ENCODE results near the gene LRP2BP. TPM values are rescaled to one million over a fixed set of nuclear protein-coding genes. Genes with fewer than 3 reads are reported as not detected.

Gene LRP2BP
- total and polyA plus RNA-seq, 4 donors = 0.48 to 4.6 (median 1.8) TPM

- H3K4me3 ChIP-seq = no peak overlapping the region
- DNase-seq (no peak), ATAC-seq (ENCODE audit: insufficient read depth, low FRiP score) (no peak)
- TF ChIP-seq CTCF (IDR thresholded peaks at IDR 0.05; ENCODE audit: control extremely low read depth, extremely low read depth) = no peak
- no peaks in the 10 kb centered on the region for H3K4me1 ChIP-seq (ENCODE audit: control insufficient read depth in 5 of 5, insufficient read depth in 5 of 5, low read length in 5 of 5)
- H3K9ac ChIP-seq (ENCODE audit: insufficient read depth in 1 of 2, low read length in 2 of 2) = no peak overlapping the region
- no peaks in the 10 kb centered on the region for H3K27me3 ChIP-seq (ENCODE audit: control insufficient read depth in 3 of 3, insufficient read depth in 3 of 3, low read length in 2 of 3)
- no peaks in the 10 kb centered on the region for H3K36me3 ChIP-seq (ENCODE audit: control insufficient read depth in 4 of 4, insufficient read depth in 4 of 4, low read length in 4 of 4)
- H3K9me3 ChIP-seq (ENCODE audit: control insufficient read depth in 4 of 4, insufficient read depth in 3 of 4, low read length in 3 of 4) = no peaks in the 10 kb centered on the region
- H3K27ac ChIP-seq (ENCODE audit: low read depth in 1 of 2, low read length in 1 of 2) = no peak overlapping the region
Observed at GRCh38 chr4:185437809-185438208, 42.1 kb upstream of the LRP2BP start.

GRCh38 chr4:185435466-185435865 lies 39.7 kb upstream of the LRP2BP start:
- Histone ChIP-seq H3K27ac (ENCODE audit: low read depth in 1 of 2, low read length in 1 of 2) (no peak overlapping the region), H3K9ac (ENCODE audit: insufficient read depth in 1 of 2, low read length in 2 of 2) (no peak overlapping the region), H3K27me3 (ENCODE audit: control insufficient read depth in 3 of 3, insufficient read depth in 3 of 3, low read length in 2 of 3) (no peaks in the 10 kb centered on the region), H3K9me3 (ENCODE audit: control insufficient read depth in 4 of 4, insufficient read depth in 3 of 4, low read length in 3 of 4) (no peaks in the 10 kb centered on the region), H3K36me3 (ENCODE audit: control insufficient read depth in 4 of 4, insufficient read depth in 4 of 4, low read length in 4 of 4) (no peaks in the 10 kb centered on the region), H3K4me3 (no peak overlapping the region), H3K4me1 (ENCODE audit: control insufficient read depth in 5 of 5, insufficient read depth in 5 of 5, low read length in 5 of 5) (no peaks in the 10 kb centered on the region)
- DNase-seq (no peak), ATAC-seq (ENCODE audit: insufficient read depth, low FRiP score) (no peak)
- no peak for TF ChIP-seq CTCF (IDR thresholded peaks at IDR 0.05; ENCODE audit: control extremely low read depth, extremely low read depth)

- peaks cover 0 to 4% (median 1%) of the 10 kb centered on the region in 4 donors for H3K36me3 ChIP-seq (ENCODE audit: control insufficient read depth in 4 of 4, insufficient read depth in 4 of 4, low read length in 4 of 4)
- TF ChIP-seq CTCF (IDR thresholded peaks at IDR 0.05; ENCODE audit: control extremely low read depth, extremely low read depth) = no peak
- no peaks in the 10 kb centered on the region for H3K27me3 ChIP-seq (ENCODE audit: control insufficient read depth in 3 of 3, insufficient read depth in 3 of 3, low read length in 2 of 3)
- no peaks in the 10 kb centered on the region for H3K9me3 ChIP-seq (ENCODE audit: control insufficient read depth in 4 of 4, insufficient read depth in 3 of 4, low read length in 3 of 4)
- no peak overlapping the region for H3K9ac ChIP-seq (ENCODE audit: insufficient read depth in 1 of 2, low read length in 2 of 2)
- DNase-seq (no peak), ATAC-seq (ENCODE audit: insufficient read depth, low FRiP score) (no peak)
- H3K4me1 ChIP-seq (ENCODE audit: control insufficient read depth in 5 of 5, insufficient read depth in 5 of 5, low read length in 5 of 5) = peaks cover 0 to 8% (median 0%) of the 10 kb centered on the region in 5 donors
- no peak overlapping the region for H3K4me3 ChIP-seq
- H3K27ac ChIP-seq (ENCODE audit: low read depth in 1 of 2, low read length in 1 of 2) = no peak overlapping the region
- 65 to 78% methylated on average over 5 of the region's 5 CpGs for WGBS, 2 donors
Observed at GRCh38 chr4:185429660-185430059, 33.9 kb upstream of the LRP2BP start.

GRCh38 chr4:185426960-185427688 lies 31.4 kb upstream of the LRP2BP start:
- DNase-seq = peak in 1 of 3 donors; percentile 24
- Histone ChIP-seq H3K36me3 (ENCODE audit: control insufficient read depth in 4 of 4, insufficient read depth in 4 of 4, low read length in 4 of 4) (peaks cover 0 to 4% (median 1%) of the 10 kb centered on the region in 4 donors), H3K9me3 (ENCODE audit: control insufficient read depth in 4 of 4, insufficient read depth in 3 of 4, low read length in 3 of 4) (no peaks in the 10 kb centered on the region), H3K27ac (ENCODE audit: low read depth in 1 of 2, low read length in 1 of 2) (no peak overlapping the region), H3K9ac (ENCODE audit: insufficient read depth in 1 of 2, low read length in 2 of 2) (no peak overlapping the region), H3K4me3 (no peak overlapping the region), H3K4me1 (ENCODE audit: control insufficient read depth in 5 of 5, insufficient read depth in 5 of 5, low read length in 5 of 5) (peaks cover 0 to 22% (median 1%) of the 10 kb centered on the region in 5 donors), H3K27me3 (ENCODE audit: control insufficient read depth in 3 of 3, insufficient read depth in 3 of 3, low read length in 2 of 3) (no peaks in the 10 kb centered on the region)
- no peak for ATAC-seq (ENCODE audit: insufficient read depth, low FRiP score)
- WGBS, 2 donors = 91 to 94% methylated on average over 22 of the region's 22 CpGs
- TF ChIP-seq CTCF (IDR thresholded peaks at IDR 0.05; ENCODE audit: control extremely low read depth, extremely low read depth) = no peak

Data from lung (tissue), 12 donors.